Muscle layer of duodenum (tissue), 2 donors: ENCODE measurements around the gene SEMA3C.
A peak's percentile ranks its signal among the peaks of the same experiment; 100 is the strongest.

ENCODE experiments used
- H3K27ac ChIP-seq: one replicate; pipeline ENCODE4 v1.7.0; 2013; ENCODE audit warnings: mild to moderate bottlenecking, low read length
- H3K27me3 ChIP-seq: one replicate; pipeline ENCODE4 v1.7.0; 2013; ENCODE audit warnings: low read depth, mild to moderate bottlenecking, control low read depth, low read length
- H3K36me3 ChIP-seq, 2 donors: one replicate each; pipeline ENCODE4 v1.7.0; 2013; ENCODE audit warnings: low read length in 2 of 2, control low read depth in 1 of 2, mild to moderate bottlenecking in 1 of 2; ENCODE audit not compliant: insufficient read depth in 2 of 2, control insufficient read depth in 1 of 2
- H3K4me1 ChIP-seq, 2 donors: one replicate each; pipeline ENCODE4 v1.7.0; 2013; ENCODE audit warnings: low read length in 2 of 2, mild to moderate bottlenecking in 2 of 2, control low read depth in 1 of 2, moderate library complexity in 1 of 2; ENCODE audit not compliant: insufficient read depth in 2 of 2, control insufficient read depth in 1 of 2
- H3K4me3 ChIP-seq, 2 donors: one replicate each; pipeline ENCODE4 v1.7.0; 2013; ENCODE audit warnings: low read length in 2 of 2, low read depth in 1 of 2, mild to moderate bottlenecking in 1 of 2
- H3K9me3 ChIP-seq, 2 donors: one replicate each; pipeline ENCODE4 v1.7.0; 2013; ENCODE audit warnings: low read length in 2 of 2, control low read depth in 1 of 2, mild to moderate bottlenecking in 1 of 2; ENCODE audit not compliant: control insufficient read depth in 1 of 2
- donor health status: healthy.

The SEMA3C gene

GRCh38 chr7:80923211-80923612 lies 4.4 kb upstream of the SEMA3C start:
- H3K27me3 ChIP-seq: no peaks in the 10 kb centered on the region
- H3K36me3 ChIP-seq: no peaks in the 10 kb centered on the region
- H3K4me3 ChIP-seq: no peak overlapping the region
- no peaks in the 10 kb centered on the region for H3K9me3 ChIP-seq
- no peak overlapping the region for H3K27ac ChIP-seq
- H3K4me1 ChIP-seq: no peaks in the 10 kb centered on the region

- Histone ChIP-seq H3K4me3 (no peak overlapping the region), H3K9me3 (no peaks in the 10 kb centered on the region), H3K4me1 (no peaks in the 10 kb centered on the region), H3K36me3 (no peaks in the 10 kb centered on the region), H3K27ac (no peak overlapping the region), H3K27me3 (no peaks in the 10 kb centered on the region)
Observed at GRCh38 chr7:80922253-80923049, 3.6 kb upstream of the SEMA3C start.

- Histone ChIP-seq H3K36me3 (no peaks in the 10 kb centered on the region), H3K4me3 (no peak overlapping the region), H3K9me3 (no peaks in the 10 kb centered on the region), H3K4me1 (peaks cover 0 to 5% of the 10 kb centered on the region in 2 donors), H3K27ac (no peak overlapping the region), H3K27me3 (no peaks in the 10 kb centered on the region)
Observed at GRCh38 chr7:80921130-80921529, 2.3 kb upstream of the SEMA3C start.

- Histone ChIP-seq H3K27ac (peak overlapping the region; percentile 85), H3K4me3 (peak overlapping the region; percentile 91 to 92), H3K9me3 (no peaks in the 10 kb centered on the region), H3K4me1 (peaks cover 0 to 18% of the 10 kb centered on the region in 2 donors), H3K36me3 (peaks cover 0 to 3% of the 10 kb centered on the region in 2 donors), H3K27me3 (no peaks in the 10 kb centered on the region)
Observed at GRCh38 chr7:80918399-80918798, 452 bp downstream of the SEMA3C start.

- Histone ChIP-seq H3K9me3 (no peaks in the 10 kb centered on the region), H3K4me1 (peaks cover 0 to 23% of the 10 kb centered on the region in 2 donors), H3K36me3 (peaks cover 0 to 3% of the 10 kb centered on the region in 2 donors), H3K27ac (no peak overlapping the region), H3K4me3 (peak overlapping the region; percentile 91 to 92), H3K27me3 (no peaks in the 10 kb centered on the region)
Observed at GRCh38 chr7:80916770-80917741, 1.8 kb downstream of the SEMA3C start.

DNA sequence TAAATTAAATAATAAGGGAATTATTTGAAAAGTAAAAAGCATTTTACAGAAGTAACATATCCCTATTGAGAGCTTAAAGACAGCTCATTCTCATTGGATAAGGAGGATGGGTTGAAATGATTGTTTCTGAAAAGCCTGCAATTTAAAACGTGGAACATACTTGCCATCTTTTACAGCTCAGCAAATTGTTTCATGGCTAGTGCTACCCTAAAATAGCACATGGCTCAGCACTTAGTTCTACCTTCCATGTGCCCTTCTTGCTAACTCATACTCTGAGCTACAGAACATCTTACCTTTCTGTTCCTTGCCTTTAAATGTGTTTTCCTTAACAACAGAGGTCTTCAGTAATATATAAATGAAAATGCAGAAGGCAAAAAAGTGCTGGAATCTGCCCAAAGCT lies 8.6 kb downstream of the SEMA3C start:
- Histone ChIP-seq H3K27ac (no peak overlapping the region), H3K27me3 (no peaks in the 10 kb centered on the region), H3K9me3 (no peaks in the 10 kb centered on the region), H3K4me1 (peaks cover 0 to 34% of the 10 kb centered on the region in 2 donors), H3K36me3 (peaks cover 0 to 3% of the 10 kb centered on the region in 2 donors), H3K4me3 (no peak overlapping the region)

- Histone ChIP-seq H3K9me3 (no peaks in the 10 kb centered on the region), H3K4me1 (peaks cover 0 to 21% of the 10 kb centered on the region in 2 donors), H3K36me3 (no peaks in the 10 kb centered on the region), H3K4me3 (no peak overlapping the region), H3K27ac (no peak overlapping the region), H3K27me3 (no peaks in the 10 kb centered on the region)
Observed at GRCh38 chr7:80908360-80908797, 10.5 kb downstream of the SEMA3C start.

DNA sequence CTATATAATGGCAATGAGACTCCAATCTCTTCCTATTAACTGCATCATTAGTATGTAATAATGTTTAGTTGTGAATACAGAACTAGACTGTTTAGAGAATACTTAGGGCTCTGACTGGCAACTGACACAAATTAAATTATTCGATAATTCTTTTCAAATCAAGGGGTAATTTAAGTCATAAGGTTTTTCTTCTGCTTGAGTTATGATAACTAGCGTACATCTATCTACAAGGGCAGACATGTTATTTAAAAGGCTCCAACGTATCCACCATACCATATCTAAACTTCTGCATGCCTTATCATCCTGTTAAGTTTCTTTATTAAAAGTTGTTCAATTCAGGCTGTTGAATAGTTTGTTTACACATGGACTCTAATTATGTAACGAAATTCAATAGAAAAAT lies 11.2 kb downstream of the SEMA3C start:
- Histone ChIP-seq H3K4me1 (peaks cover 0 to 19% of the 10 kb centered on the region in 2 donors), H3K9me3 (no peaks in the 10 kb centered on the region), H3K4me3 (no peak overlapping the region), H3K36me3 (no peaks in the 10 kb centered on the region), H3K27ac (no peak overlapping the region), H3K27me3 (no peaks in the 10 kb centered on the region)

DNA sequence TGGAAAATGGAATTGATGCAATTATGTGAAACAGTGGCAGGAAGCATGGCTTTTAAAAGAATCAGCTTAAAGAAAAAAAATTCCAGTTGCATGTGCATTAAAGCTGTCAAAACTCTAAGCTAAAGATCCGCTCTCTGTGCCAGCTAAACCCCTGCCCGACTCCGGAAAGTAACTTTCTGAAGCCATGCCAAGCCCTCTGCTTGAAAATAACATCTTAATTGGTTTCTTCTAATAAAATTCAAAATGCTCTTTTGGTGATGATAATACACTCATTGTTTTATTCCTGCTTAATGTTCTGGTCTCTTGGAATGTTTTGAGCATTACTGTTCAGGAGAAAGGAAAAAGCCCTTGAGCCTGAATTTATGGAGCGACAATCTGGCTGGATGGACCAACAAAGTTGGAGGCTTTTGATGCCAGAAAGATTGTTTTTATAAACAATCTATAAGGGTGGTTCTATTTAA lies 11.7 kb downstream of the SEMA3C start:
- H3K27ac ChIP-seq: no peak overlapping the region
- H3K27me3 ChIP-seq: no peaks in the 10 kb centered on the region
- no peaks in the 10 kb centered on the region for H3K36me3 ChIP-seq
- H3K9me3 ChIP-seq: no peaks in the 10 kb centered on the region
- H3K4me3 ChIP-seq: no peak overlapping the region
- peaks cover 0 to 20% of the 10 kb centered on the region in 2 donors for H3K4me1 ChIP-seq

- no peaks in the 10 kb centered on the region for H3K27me3 ChIP-seq
- peaks cover 0 to 20% of the 10 kb centered on the region in 2 donors for H3K4me1 ChIP-seq
- no peaks in the 10 kb centered on the region for H3K36me3 ChIP-seq
- H3K9me3 ChIP-seq: no peaks in the 10 kb centered on the region
- no peak overlapping the region for H3K27ac ChIP-seq
- no peak overlapping the region for H3K4me3 ChIP-seq
Observed at GRCh38 chr7:80905334-80905733, 13.5 kb downstream of the SEMA3C start.

DNA sequence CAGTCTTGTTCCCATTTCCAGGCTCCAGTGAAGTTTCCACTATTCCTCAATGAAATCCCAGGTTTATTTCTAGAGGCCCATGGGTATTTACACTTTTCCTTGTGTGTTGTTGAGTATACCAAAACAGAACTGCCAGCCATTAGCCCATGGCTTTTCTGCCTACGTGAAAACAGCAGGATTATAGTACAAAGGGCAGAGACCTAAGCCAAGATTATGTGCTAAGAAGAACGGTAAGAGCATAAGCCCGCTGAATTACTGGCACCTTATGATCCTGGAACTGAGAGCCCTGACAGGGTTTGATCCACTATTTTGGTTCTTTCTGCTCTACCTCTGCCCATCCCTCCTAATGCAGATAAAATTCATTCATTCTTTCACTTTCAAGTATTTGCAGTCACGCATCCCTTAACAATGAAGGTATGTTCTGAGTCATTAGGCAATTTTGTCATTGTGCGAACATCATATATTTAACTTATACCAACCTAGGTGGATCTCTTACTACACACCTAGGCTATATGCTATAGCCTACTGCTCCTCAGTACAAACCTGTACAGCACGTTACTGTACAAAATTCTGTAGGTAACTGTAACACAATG lies 16.0 kb downstream of the SEMA3C start:
- Histone ChIP-seq H3K27ac (no peak overlapping the region), H3K9me3 (no peaks in the 10 kb centered on the region), H3K4me3 (no peak overlapping the region), H3K36me3 (no peaks in the 10 kb centered on the region), H3K4me1 (peaks cover 0 to 16% of the 10 kb centered on the region in 2 donors), H3K27me3 (no peaks in the 10 kb centered on the region)
